Parathyroid adenoma (tissue), 2 donors: Measurements from ENCODE around the gene COTL1.

Experiments
- H2AFZ ChIP-seq: fragments of 300-600 bp; sonication (generic); one replicate; pipeline ENCODE4 v1.7.0; 2017; ENCODE audit warnings: antibody characterized with exemption, mild to moderate bottlenecking
- H3K27ac ChIP-seq: fragments of 300-600 bp; sonication (generic); one replicate; pipeline ENCODE4 v1.7.0; 2017
- H3K27me3 ChIP-seq: fragments of 300-600 bp; sonication (generic); one replicate; pipeline ENCODE4 v1.7.0; 2017; ENCODE audit warnings: low read length; ENCODE audit not compliant: control insufficient read depth, insufficient read depth
- H3K36me3 ChIP-seq: fragments of 300-600 bp; sonication (generic); one replicate; pipeline ENCODE4 v1.7.0; 2017; ENCODE audit warnings: low read length; ENCODE audit not compliant: control insufficient read depth, insufficient read depth
- H3K4me1 ChIP-seq: fragments of 300-600 bp; sonication (generic); one replicate; pipeline ENCODE4 v1.7.0; 2017; ENCODE audit warnings: control low read depth
- H3K4me2 ChIP-seq: fragments of 300-600 bp; sonication (generic); one replicate; pipeline ENCODE4 v1.7.0; 2017; ENCODE audit warnings: low read length
- H3K4me3 ChIP-seq: fragments of 300-600 bp; sonication (generic); one replicate; pipeline ENCODE4 v1.7.0; 2017; ENCODE audit warnings: low read depth, low read length
- H3K79me2 ChIP-seq: fragments of 300-600 bp; sonication (generic); one replicate; pipeline ENCODE4 v1.7.0; 2017; ENCODE audit warnings: control low read depth
- H3K9ac ChIP-seq: fragments of 300-600 bp; sonication (generic); one replicate; pipeline ENCODE4 v1.7.0; 2017; ENCODE audit warnings: mild to moderate bottlenecking
- H3K9me3 ChIP-seq: fragments of 300-600 bp; sonication (generic); one replicate; pipeline ENCODE4 v1.7.0; 2017; ENCODE audit warnings: low read length; ENCODE audit not compliant: control insufficient read depth
- CTCF ChIP-seq: fragments of 300-600 bp; sonication (generic); IDR thresholded peaks from one replicate; pipeline ENCODE4 v1.7.0; 2017; ENCODE audit warnings: antibody characterized with exemption, mild to moderate bottlenecking
- donor health status: primary hyperparathyroidism.

Gene COTL1

GRCh38 chr16:84584678-84585077 lies 33.2 kb downstream of the COTL1 start:
- Histone ChIP-seq H3K4me1 (no peaks in the 10 kb centered on the region), H3K79me2 (no peaks in the 10 kb centered on the region), H3K9ac (no peak overlapping the region)

GRCh38 chr16:84583995-84584394 lies 33.9 kb downstream of the COTL1 start:
- Histone ChIP-seq H3K36me3 (no peaks in the 10 kb centered on the region), H3K9ac (no peak overlapping the region), H3K9me3 (no peaks in the 10 kb centered on the region), H3K4me1 (no peaks in the 10 kb centered on the region), H2AFZ (no peak overlapping the region), H3K79me2 (no peaks in the 10 kb centered on the region), H3K27me3 (no peaks in the 10 kb centered on the region), H3K4me3 (no peak overlapping the region), H3K4me2 (no peak overlapping the region), H3K27ac (no peak overlapping the region)
- no peak for TF ChIP-seq CTCF

More at GRCh38 chr16:84584678-84585077, 33.2 kb downstream of the COTL1 start:
- Histone ChIP-seq H3K36me3 (no peaks in the 10 kb centered on the region), H3K9me3 (no peaks in the 10 kb centered on the region), H3K4me3 (no peak overlapping the region), H2AFZ (no peak overlapping the region), H3K4me2 (no peak overlapping the region), H3K27me3 (no peaks in the 10 kb centered on the region), H3K27ac (no peak overlapping the region)
- TF ChIP-seq CTCF: no peak

- H3K4me2 ChIP-seq: no peak overlapping the region
- H3K9me3 ChIP-seq: no peaks in the 10 kb centered on the region
- H3K36me3 ChIP-seq: no peaks in the 10 kb centered on the region
- no peak overlapping the region for H3K27ac ChIP-seq
- H3K9ac ChIP-seq: no peak overlapping the region
- H3K4me3 ChIP-seq: no peak overlapping the region
- H3K79me2 ChIP-seq: no peaks in the 10 kb centered on the region
- no peaks in the 10 kb centered on the region for H3K27me3 ChIP-seq
- H3K4me1 ChIP-seq: no peaks in the 10 kb centered on the region
- H2AFZ ChIP-seq: no peak overlapping the region
- no peak for TF ChIP-seq CTCF
Measured at GRCh38 chr16:84582958-84583516, 34.8 kb downstream of the COTL1 start.

- H3K27me3 ChIP-seq: no peaks in the 10 kb centered on the region
- H3K9ac ChIP-seq: no peak overlapping the region
- H3K79me2 ChIP-seq: no peaks in the 10 kb centered on the region
- no peak overlapping the region for H2AFZ ChIP-seq
- H3K4me3 ChIP-seq: no peak overlapping the region
- H3K4me2 ChIP-seq: no peak overlapping the region
- no peaks in the 10 kb centered on the region for H3K36me3 ChIP-seq
- H3K27ac ChIP-seq: no peak overlapping the region
- no peaks in the 10 kb centered on the region for H3K4me1 ChIP-seq
- no peak for TF ChIP-seq CTCF
- H3K9me3 ChIP-seq: no peaks in the 10 kb centered on the region
Measured at GRCh38 chr16:84581158-84581557, 36.7 kb downstream of the COTL1 start.

- Histone ChIP-seq H3K27ac (no peak overlapping the region), H3K4me2 (no peak overlapping the region), H3K4me3 (no peak overlapping the region), H3K9me3 (no peaks in the 10 kb centered on the region), H3K79me2 (no peaks in the 10 kb centered on the region), H3K9ac (no peak overlapping the region), H3K36me3 (no peaks in the 10 kb centered on the region), H2AFZ (no peak overlapping the region), H3K4me1 (no peaks in the 10 kb centered on the region), H3K27me3 (no peaks in the 10 kb centered on the region)
- TF ChIP-seq CTCF: no peak
Measured at GRCh38 chr16:84579936-84580335, 37.9 kb downstream of the COTL1 start.
